GM12878 (cell line): Measurements from ENCODE around the gene PRTFDC1. TPM values are rescaled to one million over a fixed set of nuclear protein-coding genes. Genes with fewer than 3 reads are reported as not detected.

Experiments
- BHLHE40 ChIP-seq, 2 experiments: fragments of 450-650 bp in 1 of 2; IDR thresholded peaks; 2 replicates each; pipeline ENCODE4 v1.6.1; 2011 to 2017; ENCODE audit warnings: low read depth in 2 of 2, borderline replicate concordance in 1 of 2, improper control_type of control experiment in 1 of 2, low read length in 1 of 2, mild to moderate bottlenecking in 1 of 2
- CHD1 ChIP-seq: IDR thresholded peaks from 2 replicates; pipeline ENCODE4 v1.6.1; 2012; ENCODE audit warnings: low read depth, low read length, improper control_type of control experiment
- EP300 ChIP-seq, 2 experiments: fragments of 150-350 bp in 1 of 2; IDR thresholded peaks; 2 replicates each; pipeline ENCODE4 v1.6.1; 2011 to 2012; ENCODE audit warnings: low read depth in 2 of 2, low read length in 2 of 2, borderline replicate concordance in 1 of 2, improper control_type of control experiment in 1 of 2, inconsistent platforms in 1 of 2; ENCODE audit not compliant: control insufficient read depth in 1 of 2
- ESRRA ChIP-seq: IDR thresholded peaks from 2 replicates; pipeline ENCODE4 v1.6.1; 2012; ENCODE audit warnings: mild to moderate bottlenecking, low read length, improper control_type of control experiment
- EZH2 ChIP-seq: IDR thresholded peaks from 2 replicates; pipeline ENCODE4 v1.6.1; 2012; ENCODE audit warnings: low read depth, mild to moderate bottlenecking, control low read depth, inconsistent platforms, low read length, borderline replicate concordance; ENCODE audit not compliant: control insufficient read depth
- IKZF1 ChIP-seq: fragments of 450-650 bp; conservative IDR thresholded peaks from 2 replicates; pipeline ENCODE4 v1.6.1; 2017; ENCODE audit warnings: antibody characterized with exemption, mild to moderate bottlenecking
- IRF4 ChIP-seq: IDR thresholded peaks from 2 replicates; pipeline ENCODE4 v1.6.1; 2011; ENCODE audit warnings: low read depth, low read length
- JUNB ChIP-seq: IDR thresholded peaks from 2 replicates; pipeline ENCODE4 v1.6.1; 2016; ENCODE audit warnings: antibody characterized with exemption, mild to moderate bottlenecking
- LARP7 ChIP-seq: fragments of 450-650 bp; IDR thresholded peaks from 2 replicates; pipeline ENCODE4 v1.6.1; 2017; ENCODE audit warnings: mild to moderate bottlenecking
- POLR2AphosphoS2 ChIP-seq: IDR thresholded peaks from 2 replicates; pipeline ENCODE4 v1.6.1; 2011; ENCODE audit warnings: low read depth, mild to moderate bottlenecking, low read length, improper control_type of control experiment, moderate library complexity
- RBBP5 ChIP-seq: fragments of 200-600 bp; sonication (generic); conservative IDR thresholded peaks from 2 replicates; pipeline ENCODE4 v1.6.1; 2016
- SMARCA5 ChIP-seq: fragments of 450-650 bp; IDR thresholded peaks from 2 replicates; pipeline ENCODE4 v1.6.1; 2017; ENCODE audit warnings: mild to moderate bottlenecking
- ZNF24 ChIP-seq: fragments of 450-650 bp; IDR thresholded peaks from 2 replicates; pipeline ENCODE4 v1.6.1; 2017; ENCODE audit warnings: antibody characterized with exemption, mild to moderate bottlenecking
- polyA plus RNA-seq, 11 experiments: library from polyadenylated mRNA; depleted of rRNA in 4 of 11; unstranded in 6 of 11; stranded (reverse) in 5 of 11; fragments of >200 nt; fragmentation: Nextera tagmentation in 4 of 11; fragmentation: Illumina TruSeq in 1 of 11; extraction: Ambion mirVana in 4 of 11; extraction: Trizol in 1 of 11; gene quantifications; 1 replicate in 1 of 11; 2 replicates in 10 of 11; pipeline versions ENCODE4 v1.2.1 to v1.2.3, GENCODE V29; 2011 to 2016; ENCODE audit warnings: inconsistent platforms in 2 of 11, missing spikeins in 2 of 11, low read depth in 1 of 11
- total RNA-seq, 4 experiments: library from RNA; depleted of rRNA in 3 of 4; stranded (reverse); fragments of >200 nt in 3 of 4; fragmentation: Illumina TruSeq in 1 of 4; extraction: Trizol in 1 of 4; gene quantifications; 2 replicates each; pipeline versions ENCODE4 v1.2.1 to v1.2.3, GENCODE V29; 2013 to 2021
- TF ChIP-seq, protein P1 (sequence below): fragments of 450-650 bp; IDR thresholded peaks from 2 replicates; pipeline ENCODE4 v1.6.1; 2016; ENCODE audit warnings: mild to moderate bottlenecking
- TF ChIP-seq, protein P2 (sequence below): fragments of 450-650 bp; IDR thresholded peaks from 2 replicates; pipeline ENCODE4 v1.6.1; 2016; ENCODE audit warnings: mild to moderate bottlenecking
- TF ChIP-seq, protein P3 (sequence below): fragments of 450-650 bp; IDR thresholded peaks from 2 replicates; pipeline ENCODE4 v1.6.1; 2017; ENCODE audit warnings: mild to moderate bottlenecking, moderate library complexity
- TF ChIP-seq, protein P4 (sequence below): fragments of 450-650 bp; formaldehyde crosslinking; IDR thresholded peaks from 2 replicates; pipeline ENCODE4 v1.4.0; 2020; ENCODE audit warnings: mild to moderate bottlenecking, moderate library complexity
- TF ChIP-seq, protein P5 (sequence below): IDR thresholded peaks from 2 replicates; pipeline ENCODE4 v1.6.1; 2012; ENCODE audit warnings: low read length, inconsistent platforms

The PRTFDC1 gene
- total and polyA plus RNA-seq, 10 of the 15 experiments (the other 5 are each of a cell fraction or from before 2014, with no cell fraction given) = 5.5 to 17.3 (median 11.3) TPM

DNA sequence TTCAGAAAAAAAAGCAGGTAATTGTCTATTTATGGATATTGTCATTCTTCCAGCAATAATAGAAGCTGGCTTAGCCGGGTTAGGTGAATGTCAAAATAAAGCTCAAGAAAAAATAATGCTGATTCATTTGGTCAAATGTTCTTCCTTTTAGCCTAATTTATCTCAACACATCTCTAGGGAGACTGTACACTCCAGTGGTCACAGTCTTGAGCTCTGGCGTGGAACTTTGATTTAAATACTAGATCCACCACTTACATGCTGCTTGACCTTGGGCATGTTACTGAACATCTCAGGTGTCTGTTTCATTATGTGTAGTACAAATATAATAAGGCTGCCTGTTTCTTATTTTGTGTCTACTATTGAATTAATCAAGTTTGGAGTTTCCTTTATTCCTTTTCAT lies 22.0 kb downstream of the PRTFDC1 start (continued):
- TF ChIP-seq, protein P1, sequence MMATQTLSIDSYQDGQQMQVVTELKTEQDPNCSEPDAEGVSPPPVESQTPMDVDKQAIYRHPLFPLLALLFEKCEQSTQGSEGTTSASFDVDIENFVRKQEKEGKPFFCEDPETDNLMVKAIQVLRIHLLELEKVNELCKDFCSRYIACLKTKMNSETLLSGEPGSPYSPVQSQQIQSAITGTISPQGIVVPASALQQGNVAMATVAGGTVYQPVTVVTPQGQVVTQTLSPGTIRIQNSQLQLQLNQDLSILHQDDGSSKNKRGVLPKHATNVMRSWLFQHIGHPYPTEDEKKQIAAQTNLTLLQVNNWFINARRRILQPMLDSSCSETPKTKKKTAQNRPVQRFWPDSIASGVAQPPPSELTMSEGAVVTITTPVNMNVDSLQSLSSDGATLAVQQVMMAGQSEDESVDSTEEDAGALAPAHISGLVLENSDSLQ = no peak
- TF ChIP-seq, protein P2, sequence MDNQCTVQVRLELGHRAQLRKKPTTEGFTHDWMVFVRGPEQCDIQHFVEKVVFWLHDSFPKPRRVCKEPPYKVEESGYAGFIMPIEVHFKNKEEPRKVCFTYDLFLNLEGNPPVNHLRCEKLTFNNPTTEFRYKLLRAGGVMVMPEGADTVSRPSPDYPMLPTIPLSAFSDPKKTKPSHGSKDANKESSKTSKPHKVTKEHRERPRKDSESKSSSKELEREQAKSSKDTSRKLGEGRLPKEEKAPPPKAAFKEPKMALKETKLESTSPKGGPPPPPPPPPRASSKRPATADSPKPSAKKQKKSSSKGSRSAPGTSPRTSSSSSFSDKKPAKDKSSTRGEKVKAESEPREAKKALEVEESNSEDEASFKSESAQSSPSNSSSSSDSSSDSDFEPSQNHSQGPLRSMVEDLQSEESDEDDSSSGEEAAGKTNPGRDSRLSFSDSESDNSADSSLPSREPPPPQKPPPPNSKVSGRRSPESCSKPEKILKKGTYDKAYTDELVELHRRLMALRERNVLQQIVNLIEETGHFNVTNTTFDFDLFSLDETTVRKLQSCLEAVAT = no peak
- TF ChIP-seq EP300 (IDR thresholded peaks at IDR 0.05; ENCODE audit: borderline replicate concordance in 1 of 2, control insufficient read depth in 1 of 2, low read depth in 2 of 2, low read length in 2 of 2) (peak; percentile 33 to 69; a peak in 2 of 4 replicates), IKZF1 (peak; percentile 45; the same call in 1 of the 2 replicates), EZH2 (no peak), IRF4 (no peak), LARP7 (no peak), RBBP5 (no peak), ESRRA (peak; percentile 80; the same call in 1 of the 2 replicates), POLR2AphosphoS2 (no peak), JUNB (0 out of 2 replicates have a peak, but pooled peaks have one; percentile 31), BHLHE40 (IDR thresholded peaks at IDR 0.05; ENCODE audit: borderline replicate concordance in 1 of 2, low read depth in 2 of 2, low read length in 1 of 2) (no peak), CHD1 (no peak), SMARCA5 (no peak), ZNF24 (0 out of 2 replicates have a peak, but pooled peaks have one; percentile 42)
- TF ChIP-seq, protein P3, sequence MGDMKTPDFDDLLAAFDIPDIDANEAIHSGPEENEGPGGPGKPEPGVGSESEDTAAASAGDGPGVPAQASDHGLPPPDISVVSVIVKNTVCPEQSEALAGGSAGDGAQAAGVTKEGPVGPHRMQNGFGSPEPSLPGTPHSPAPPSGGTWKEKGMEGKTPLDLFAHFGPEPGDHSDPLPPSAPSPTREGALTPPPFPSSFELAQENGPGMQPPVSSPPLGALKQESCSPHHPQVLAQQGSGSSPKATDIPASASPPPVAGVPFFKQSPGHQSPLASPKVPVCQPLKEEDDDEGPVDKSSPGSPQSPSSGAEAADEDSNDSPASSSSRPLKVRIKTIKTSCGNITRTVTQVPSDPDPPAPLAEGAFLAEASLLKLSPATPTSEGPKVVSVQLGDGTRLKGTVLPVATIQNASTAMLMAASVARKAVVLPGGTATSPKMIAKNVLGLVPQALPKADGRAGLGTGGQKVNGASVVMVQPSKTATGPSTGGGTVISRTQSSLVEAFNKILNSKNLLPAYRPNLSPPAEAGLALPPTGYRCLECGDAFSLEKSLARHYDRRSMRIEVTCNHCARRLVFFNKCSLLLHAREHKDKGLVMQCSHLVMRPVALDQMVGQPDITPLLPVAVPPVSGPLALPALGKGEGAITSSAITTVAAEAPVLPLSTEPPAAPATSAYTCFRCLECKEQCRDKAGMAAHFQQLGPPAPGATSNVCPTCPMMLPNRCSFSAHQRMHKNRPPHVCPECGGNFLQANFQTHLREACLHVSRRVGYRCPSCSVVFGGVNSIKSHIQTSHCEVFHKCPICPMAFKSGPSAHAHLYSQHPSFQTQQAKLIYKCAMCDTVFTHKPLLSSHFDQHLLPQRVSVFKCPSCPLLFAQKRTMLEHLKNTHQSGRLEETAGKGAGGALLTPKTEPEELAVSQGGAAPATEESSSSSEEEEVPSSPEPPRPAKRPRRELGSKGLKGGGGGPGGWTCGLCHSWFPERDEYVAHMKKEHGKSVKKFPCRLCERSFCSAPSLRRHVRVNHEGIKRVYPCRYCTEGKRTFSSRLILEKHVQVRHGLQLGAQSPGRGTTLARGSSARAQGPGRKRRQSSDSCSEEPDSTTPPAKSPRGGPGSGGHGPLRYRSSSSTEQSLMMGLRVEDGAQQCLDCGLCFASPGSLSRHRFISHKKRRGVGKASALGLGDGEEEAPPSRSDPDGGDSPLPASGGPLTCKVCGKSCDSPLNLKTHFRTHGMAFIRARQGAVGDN = peak; percentile 48; the same call in 1 of the 2 replicates
- TF ChIP-seq, protein P4, sequence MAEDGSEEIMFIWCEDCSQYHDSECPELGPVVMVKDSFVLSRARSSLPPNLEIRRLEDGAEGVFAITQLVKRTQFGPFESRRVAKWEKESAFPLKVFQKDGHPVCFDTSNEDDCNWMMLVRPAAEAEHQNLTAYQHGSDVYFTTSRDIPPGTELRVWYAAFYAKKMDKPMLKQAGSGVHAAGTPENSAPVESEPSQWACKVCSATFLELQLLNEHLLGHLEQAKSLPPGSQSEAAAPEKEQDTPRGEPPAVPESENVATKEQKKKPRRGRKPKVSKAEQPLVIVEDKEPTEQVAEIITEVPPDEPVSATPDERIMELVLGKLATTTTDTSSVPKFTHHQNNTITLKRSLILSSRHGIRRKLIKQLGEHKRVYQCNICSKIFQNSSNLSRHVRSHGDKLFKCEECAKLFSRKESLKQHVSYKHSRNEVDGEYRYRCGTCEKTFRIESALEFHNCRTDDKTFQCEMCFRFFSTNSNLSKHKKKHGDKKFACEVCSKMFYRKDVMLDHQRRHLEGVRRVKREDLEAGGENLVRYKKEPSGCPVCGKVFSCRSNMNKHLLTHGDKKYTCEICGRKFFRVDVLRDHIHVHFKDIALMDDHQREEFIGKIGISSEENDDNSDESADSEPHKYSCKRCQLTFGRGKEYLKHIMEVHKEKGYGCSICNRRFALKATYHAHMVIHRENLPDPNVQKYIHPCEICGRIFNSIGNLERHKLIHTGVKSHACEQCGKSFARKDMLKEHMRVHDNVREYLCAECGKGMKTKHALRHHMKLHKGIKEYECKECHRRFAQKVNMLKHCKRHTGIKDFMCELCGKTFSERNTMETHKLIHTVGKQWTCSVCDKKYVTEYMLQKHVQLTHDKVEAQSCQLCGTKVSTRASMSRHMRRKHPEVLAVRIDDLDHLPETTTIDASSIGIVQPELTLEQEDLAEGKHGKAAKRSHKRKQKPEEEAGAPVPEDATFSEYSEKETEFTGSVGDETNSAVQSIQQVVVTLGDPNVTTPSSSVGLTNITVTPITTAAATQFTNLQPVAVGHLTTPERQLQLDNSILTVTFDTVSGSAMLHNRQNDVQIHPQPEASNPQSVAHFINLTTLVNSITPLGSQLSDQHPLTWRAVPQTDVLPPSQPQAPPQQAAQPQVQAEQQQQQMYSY (CRISPR knock-in tag) = no peak
- TF ChIP-seq, protein P5, sequence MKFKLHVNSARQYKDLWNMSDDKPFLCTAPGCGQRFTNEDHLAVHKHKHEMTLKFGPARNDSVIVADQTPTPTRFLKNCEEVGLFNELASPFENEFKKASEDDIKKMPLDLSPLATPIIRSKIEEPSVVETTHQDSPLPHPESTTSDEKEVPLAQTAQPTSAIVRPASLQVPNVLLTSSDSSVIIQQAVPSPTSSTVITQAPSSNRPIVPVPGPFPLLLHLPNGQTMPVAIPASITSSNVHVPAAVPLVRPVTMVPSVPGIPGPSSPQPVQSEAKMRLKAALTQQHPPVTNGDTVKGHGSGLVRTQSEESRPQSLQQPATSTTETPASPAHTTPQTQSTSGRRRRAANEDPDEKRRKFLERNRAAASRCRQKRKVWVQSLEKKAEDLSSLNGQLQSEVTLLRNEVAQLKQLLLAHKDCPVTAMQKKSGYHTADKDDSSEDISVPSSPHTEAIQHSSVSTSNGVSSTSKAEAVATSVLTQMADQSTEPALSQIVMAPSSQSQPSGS = no peak
